SK-N-SH (cell line): ENCODE data around the gene SPECC1L. TPM values are rescaled to one million over a fixed set of nuclear protein-coding genes. Genes with fewer than 3 reads are reported as not detected.

ENCODE experiments used
- CTCF ChIA-PET: fragments of 300-600, 350-600 bp; formaldehyde crosslinking; extraction: SDS; loops from one replicate; lab custom pipeline; 2021; lab: Yijun Ruan, JAX
- POLR2A ChIA-PET: fragments of 350-600 bp; sonication (Branson Sonifier 250); formaldehyde crosslinking; extraction: SDS; loops from one replicate; lab custom pipeline; 2020; ENCODE audit warnings: antibody characterized with exemption, inconsistent platforms; lab: Yijun Ruan, JAX
- DNase-seq: peaks from one replicate; pipeline ENCODE4 v3.0.0; 2012
- H2AFZ ChIP-seq: fragments of 200-600 bp; sonication (generic); 2 replicates; pipeline ENCODE4 v1.8.1; 2016; ENCODE audit warnings: antibody characterized with exemption, mild to moderate bottlenecking, low read depth
- H3F3A ChIP-seq: fragments of 200-600 bp; sonication (generic); replicated peaks from 2 replicates; pipeline ENCODE3; 2016; ENCODE audit warnings: antibody characterized with exemption, mild to moderate bottlenecking; ENCODE audit not compliant: insufficient read depth
- H3K27ac ChIP-seq, 2 experiments: fragments of 200-500 bp in 1 of 2; fragments of 200-600 bp in 1 of 2; sonication (Bioruptor generic) in 1 of 2; sonication (generic), shearing (Covaris generic) in 1 of 2; 2 replicates each; pipeline versions ENCODE4 v1.5.1 to v1.6.1; 2014 to 2016; ENCODE audit warnings: low read depth in 2 of 2, inconsistent platforms in 1 of 2, low read length in 1 of 2, mild to moderate bottlenecking in 1 of 2, mixed read lengths in 1 of 2
- H3K27me3 ChIP-seq: fragments of 200-600 bp; sonication (generic), shearing (Covaris generic); 2 replicates; pipeline ENCODE4 v1.6.1; 2016; ENCODE audit warnings: mixed run types; ENCODE audit not compliant: insufficient read depth
- H3K36me3 ChIP-seq, 2 experiments: fragments of 200-500 bp in 1 of 2; fragments of 200-600 bp in 1 of 2; sonication (Bioruptor generic) in 1 of 2; sonication (generic) in 1 of 2; replicated peaks in 1 of 2; 2 replicates each; pipeline versions ENCODE3 to v1.5.1; 2014 to 2016; ENCODE audit warnings: low read length in 1 of 2, mild to moderate bottlenecking in 1 of 2; ENCODE audit not compliant: insufficient read depth in 2 of 2, control insufficient read depth in 1 of 2
- H3K4me1 ChIP-seq, 2 experiments: fragments of 200-500 bp in 1 of 2; fragments of 200-600 bp in 1 of 2; sonication (Bioruptor generic) in 1 of 2; sonication (generic), shearing (Covaris generic) in 1 of 2; 2 replicates each; pipeline versions ENCODE4 v1.5.1 to v1.6.1; 2014 to 2016; ENCODE audit warnings: low read depth in 1 of 2, low read length in 1 of 2, mixed run types in 1 of 2; ENCODE audit not compliant: insufficient read depth in 2 of 2, control insufficient read depth in 1 of 2
- H3K4me2 ChIP-seq: fragments of 200-600 bp; sonication (generic), shearing (Covaris generic); 2 replicates; pipeline ENCODE4 v1.6.1; 2017; ENCODE audit warnings: mixed run types
- H3K4me3 ChIP-seq, 2 experiments: fragments of 200-500 bp in 1 of 2; fragments of 200-600 bp in 1 of 2; sonication (Bioruptor generic) in 1 of 2; sonication (generic), shearing (Covaris generic) in 1 of 2; 2 replicates each; pipeline versions ENCODE4 v1.5.1 to v1.8.1; 2014 to 2016; ENCODE audit warnings: low read depth in 2 of 2, inconsistent platforms in 1 of 2, low read length in 1 of 2, mild to moderate bottlenecking in 1 of 2, mixed read lengths in 1 of 2, moderate library complexity in 1 of 2
- H3K79me2 ChIP-seq: fragments of 200-600 bp; sonication (generic); 2 replicates; pipeline ENCODE4 v1.8.1; 2017; ENCODE audit warnings: mild to moderate bottlenecking; ENCODE audit not compliant: insufficient read depth
- H3K9ac ChIP-seq: fragments of 200-600 bp; sonication (generic); 2 replicates; pipeline ENCODE4 v1.6.1; 2017; ENCODE audit warnings: mixed run types
- H3K9me2 ChIP-seq: fragments of 200-600 bp; sonication (generic); 2 replicates; pipeline ENCODE4 v1.6.1; 2017; ENCODE audit warnings: mixed run types
- H3K9me3 ChIP-seq: fragments of 200-600 bp; sonication (generic); 2 replicates; pipeline ENCODE4 v1.6.1; 2017; ENCODE audit warnings: mixed run types, mild to moderate bottlenecking, moderate library complexity
- H4K20me1 ChIP-seq: fragments of 200-600 bp; sonication (generic); 2 replicates; pipeline ENCODE4 v1.6.1; 2017; ENCODE audit warnings: mild to moderate bottlenecking, mixed run types; ENCODE audit not compliant: insufficient read depth
- FOSL2 ChIP-seq: IDR thresholded peaks from 2 replicates; pipeline ENCODE4 v1.4.0; 2012; ENCODE audit warnings: low read depth, mild to moderate bottlenecking, moderate library complexity, borderline replicate concordance
- NRF1 ChIP-seq: IDR thresholded peaks from 2 replicates; pipeline ENCODE4 v1.6.1; 2012; ENCODE audit warnings: low read depth, mild to moderate bottlenecking, low read length
- POLR2AphosphoS5 ChIP-seq: IDR thresholded peaks from 2 replicates; pipeline ENCODE4 v1.6.1; 2012; ENCODE audit warnings: low read depth, low read length
- TEAD4 ChIP-seq: IDR thresholded peaks from 2 replicates; pipeline ENCODE4 v1.4.0; 2012; ENCODE audit warnings: mild to moderate bottlenecking, borderline replicate concordance; ENCODE audit not compliant: insufficient read depth
- WGBS: methylation state at CpG from one replicate; pipeline ENCODE4 v1.1.6; 2017; ENCODE audit warnings: low lambda C conversion rate; 5-methylcytosine and 5-hydroxymethylcytosine counted together
- polyA plus RNA-seq, 3 experiments: library from polyadenylated mRNA; depleted of rRNA; stranded (reverse); fragments of >200 nt; gene quantifications; 2 replicates each; pipeline ENCODE4 v1.2.3, GENCODE V29; 2012
- TF ChIP-seq, protein P1 (sequence below): IDR thresholded peaks from 2 replicates; pipeline ENCODE4 v1.6.1; 2012; ENCODE audit warnings: mild to moderate bottlenecking, low read depth, low read length, moderate library complexity
- TF ChIP-seq, protein P2 (sequence below): fragments of 200-600 bp; sonication (generic); IDR thresholded peaks from 2 replicates; pipeline ENCODE4 v1.6.1; 2017; ENCODE audit warnings: antibody characterized with exemption, mild to moderate bottlenecking, moderate library complexity
- TF ChIP-seq, protein P3 (sequence below): fragments of 150-350 bp; IDR thresholded peaks from 2 replicates; pipeline ENCODE4 v1.6.1; 2017; ENCODE audit warnings: antibody characterized with exemption, low read length, low read depth, borderline replicate concordance

The SPECC1L gene
- polyA plus RNA-seq, 1 of the 3 experiments (the other 2 are of a cell fraction): 22.9 TPM

DNA sequence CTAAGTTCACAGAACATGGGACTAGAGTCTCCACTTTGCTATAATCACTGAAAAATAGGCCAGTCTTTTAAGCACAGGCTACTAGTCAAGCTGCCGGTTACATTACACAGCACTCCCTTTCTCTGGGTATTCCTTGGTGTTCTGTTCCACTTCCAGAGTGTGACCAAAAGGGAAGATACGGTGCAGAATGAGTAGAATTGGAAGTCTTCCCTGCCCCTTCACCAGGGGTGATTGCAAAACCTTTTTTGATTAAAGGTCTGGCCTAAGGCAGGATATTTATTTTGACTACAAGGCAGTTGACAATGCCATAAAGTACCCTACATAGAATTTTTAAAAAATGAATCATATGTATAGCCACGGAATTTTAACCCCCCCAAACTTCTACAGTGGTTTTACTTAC is 97.2 kb downstream of the SPECC1L start:
- H3K27me3 ChIP-seq: no peaks in the 10 kb centered on the region
- no peaks in the 10 kb centered on the region for H3K9me3 ChIP-seq
- CTCF ChIA-PET: interaction anchor here (1.1 to 1.4 kb wide), 3 partner anchors 20 to 135 kb away, joined by 3 to 4 read pairs (median 4); no protein-coding TSS in a partner anchor
- peak overlapping the region; percentile 10; the same call in 1 of the 2 replicates for H3K9ac ChIP-seq
- H3K27ac ChIP-seq: peak overlapping the region; percentile 11 to 50; a peak in 3 of 4 replicates
- peaks cover 8% of the 10 kb centered on the region; the same call in 1 of the 2 replicates for H3K79me2 ChIP-seq
- H3K9me2 ChIP-seq: no peaks in the 10 kb centered on the region
- DNase-seq: no peak
- no peaks in the 10 kb centered on the region for H4K20me1 ChIP-seq
- H2AFZ ChIP-seq: no peak overlapping the region
- H3K4me1 ChIP-seq: peaks cover 0 to 7% of the 10 kb centered on the region in 2 experiments; a peak in 2 of 4 replicates
- H3K36me3 ChIP-seq: peaks cover 46 to 71% of the 10 kb centered on the region in 2 experiments
- TF ChIP-seq FOSL2 (0 out of 2 replicates have a peak, but pooled peaks have one; percentile 19), NRF1 (no peak), TEAD4 (0 out of 2 replicates have a peak, but pooled peaks have one; percentile 19)
- no peak overlapping the region for H3K4me2 ChIP-seq
- H3K4me3 ChIP-seq: no peak overlapping the region
- POLR2A ChIA-PET: no interaction called here
- no peaks in the 10 kb centered on the region for H3F3A ChIP-seq
- 43% methylated on average over 3 of the region's 3 CpGs for WGBS

DNA sequence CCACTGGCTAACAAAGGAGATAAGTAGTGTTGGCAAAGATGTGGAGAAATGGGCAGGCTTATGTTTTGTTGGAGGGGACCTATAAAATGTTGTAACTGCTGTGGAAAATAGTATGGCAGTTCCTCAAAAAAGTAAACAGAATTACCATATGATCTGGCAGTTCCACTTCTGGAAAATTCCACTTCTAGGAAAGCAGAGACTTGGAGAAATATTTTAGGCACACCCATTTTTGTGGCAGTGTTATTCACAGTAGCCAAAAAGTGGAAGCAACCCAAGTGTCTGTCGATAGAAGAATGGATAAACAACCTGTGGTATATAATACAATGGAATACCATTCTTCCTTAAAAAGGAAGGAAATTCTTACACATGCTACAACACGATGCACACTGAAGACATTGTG is 99.8 kb downstream of the SPECC1L start:
- Histone ChIP-seq H3K27me3 (no peaks in the 10 kb centered on the region), H3K9me2 (no peaks in the 10 kb centered on the region), H3K79me2 (peaks cover 5% of the 10 kb centered on the region; the same call in 1 of the 2 replicates), H3K27ac (no peak overlapping the region), H4K20me1 (no peaks in the 10 kb centered on the region), H3K9me3 (peaks cover 5% of the 10 kb centered on the region; the same call in 1 of the 2 replicates), H3F3A (peaks cover 5% of the 10 kb centered on the region), H2AFZ (no peak overlapping the region), H3K9ac (no peak overlapping the region), H3K4me2 (no peak overlapping the region), H3K36me3 (peaks cover 35 to 60% of the 10 kb centered on the region in 2 experiments), H3K4me3 (no peak overlapping the region), H3K4me1 (peaks cover 0 to 7% of the 10 kb centered on the region in 2 experiments; a peak in 2 of 4 replicates)
- no peak for DNase-seq
- ChIA-PET POLR2A (interaction anchor here (0.7 kb wide), 1 partner anchor 77 kb away, joined by 3 read pairs; no protein-coding TSS in a partner anchor), CTCF (no interaction called here)
- 94% methylated on average over 2 of the region's 2 CpGs for WGBS
- TF ChIP-seq, protein P1, sequence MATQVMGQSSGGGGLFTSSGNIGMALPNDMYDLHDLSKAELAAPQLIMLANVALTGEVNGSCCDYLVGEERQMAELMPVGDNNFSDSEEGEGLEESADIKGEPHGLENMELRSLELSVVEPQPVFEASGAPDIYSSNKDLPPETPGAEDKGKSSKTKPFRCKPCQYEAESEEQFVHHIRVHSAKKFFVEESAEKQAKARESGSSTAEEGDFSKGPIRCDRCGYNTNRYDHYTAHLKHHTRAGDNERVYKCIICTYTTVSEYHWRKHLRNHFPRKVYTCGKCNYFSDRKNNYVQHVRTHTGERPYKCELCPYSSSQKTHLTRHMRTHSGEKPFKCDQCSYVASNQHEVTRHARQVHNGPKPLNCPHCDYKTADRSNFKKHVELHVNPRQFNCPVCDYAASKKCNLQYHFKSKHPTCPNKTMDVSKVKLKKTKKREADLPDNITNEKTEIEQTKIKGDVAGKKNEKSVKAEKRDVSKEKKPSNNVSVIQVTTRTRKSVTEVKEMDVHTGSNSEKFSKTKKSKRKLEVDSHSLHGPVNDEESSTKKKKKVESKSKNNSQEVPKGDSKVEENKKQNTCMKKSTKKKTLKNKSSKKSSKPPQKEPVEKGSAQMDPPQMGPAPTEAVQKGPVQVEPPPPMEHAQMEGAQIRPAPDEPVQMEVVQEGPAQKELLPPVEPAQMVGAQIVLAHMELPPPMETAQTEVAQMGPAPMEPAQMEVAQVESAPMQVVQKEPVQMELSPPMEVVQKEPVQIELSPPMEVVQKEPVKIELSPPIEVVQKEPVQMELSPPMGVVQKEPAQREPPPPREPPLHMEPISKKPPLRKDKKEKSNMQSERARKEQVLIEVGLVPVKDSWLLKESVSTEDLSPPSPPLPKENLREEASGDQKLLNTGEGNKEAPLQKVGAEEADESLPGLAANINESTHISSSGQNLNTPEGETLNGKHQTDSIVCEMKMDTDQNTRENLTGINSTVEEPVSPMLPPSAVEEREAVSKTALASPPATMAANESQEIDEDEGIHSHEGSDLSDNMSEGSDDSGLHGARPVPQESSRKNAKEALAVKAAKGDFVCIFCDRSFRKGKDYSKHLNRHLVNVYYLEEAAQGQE: no peak
- TF ChIP-seq TEAD4 (no peak), NRF1 (no peak), POLR2AphosphoS5 (no peak)
- TF ChIP-seq, protein P2, sequence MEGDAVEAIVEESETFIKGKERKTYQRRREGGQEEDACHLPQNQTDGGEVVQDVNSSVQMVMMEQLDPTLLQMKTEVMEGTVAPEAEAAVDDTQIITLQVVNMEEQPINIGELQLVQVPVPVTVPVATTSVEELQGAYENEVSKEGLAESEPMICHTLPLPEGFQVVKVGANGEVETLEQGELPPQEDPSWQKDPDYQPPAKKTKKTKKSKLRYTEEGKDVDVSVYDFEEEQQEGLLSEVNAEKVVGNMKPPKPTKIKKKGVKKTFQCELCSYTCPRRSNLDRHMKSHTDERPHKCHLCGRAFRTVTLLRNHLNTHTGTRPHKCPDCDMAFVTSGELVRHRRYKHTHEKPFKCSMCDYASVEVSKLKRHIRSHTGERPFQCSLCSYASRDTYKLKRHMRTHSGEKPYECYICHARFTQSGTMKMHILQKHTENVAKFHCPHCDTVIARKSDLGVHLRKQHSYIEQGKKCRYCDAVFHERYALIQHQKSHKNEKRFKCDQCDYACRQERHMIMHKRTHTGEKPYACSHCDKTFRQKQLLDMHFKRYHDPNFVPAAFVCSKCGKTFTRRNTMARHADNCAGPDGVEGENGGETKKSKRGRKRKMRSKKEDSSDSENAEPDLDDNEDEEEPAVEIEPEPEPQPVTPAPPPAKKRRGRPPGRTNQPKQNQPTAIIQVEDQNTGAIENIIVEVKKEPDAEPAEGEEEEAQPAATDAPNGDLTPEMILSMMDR: no peak
- TF ChIP-seq, protein P3, sequence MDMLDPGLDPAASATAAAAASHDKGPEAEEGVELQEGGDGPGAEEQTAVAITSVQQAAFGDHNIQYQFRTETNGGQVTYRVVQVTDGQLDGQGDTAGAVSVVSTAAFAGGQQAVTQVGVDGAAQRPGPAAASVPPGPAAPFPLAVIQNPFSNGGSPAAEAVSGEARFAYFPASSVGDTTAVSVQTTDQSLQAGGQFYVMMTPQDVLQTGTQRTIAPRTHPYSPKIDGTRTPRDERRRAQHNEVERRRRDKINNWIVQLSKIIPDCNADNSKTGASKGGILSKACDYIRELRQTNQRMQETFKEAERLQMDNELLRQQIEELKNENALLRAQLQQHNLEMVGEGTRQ: no peak
